Esophagus muscularis mucosa (tissue), 4 donors: ENCODE results near the gene MSH4.

ENCODE experiments used
- CTCF ChIP-seq, 3 experiments: fragments of 200-600 bp in 2 of 3; fragments of 450-650 bp in 1 of 3; sonication (generic) in 2 of 3; IDR thresholded peaks; one replicate each; pipeline ENCODE4 v1.5.1; 2017 to 2019; ENCODE audit warnings: antibody characterized with exemption in 3 of 3, mild to moderate bottlenecking in 2 of 3, moderate library complexity in 1 of 3
- EP300 ChIP-seq: sonication (generic); formaldehyde crosslinking; IDR thresholded peaks from one replicate; pipeline ENCODE4 v1.6.1; 2017; ENCODE audit warnings: antibody characterized with exemption
- POLR2A ChIP-seq: fragments of 450-650 bp; IDR thresholded peaks from one replicate; pipeline ENCODE4 v1.6.1; 2017; ENCODE audit warnings: antibody characterized with exemption, moderate library complexity, mild to moderate bottlenecking, low read depth

GRCh38 chr1:75785983-75786853 is 10.5 kb upstream of the MSH4 start, which contains the start of gene RABGGTB:
- TF ChIP-seq CTCF (IDR thresholded peaks at IDR 0.05) (no peak), POLR2A (peak; percentile 88), EP300 (no peak)
